ENCODE data around the gene KCTD8. TPM values are rescaled to one million over a fixed set of nuclear protein-coding genes. Genes with fewer than 3 reads are reported as not detected.

The KCTD8 gene
- total and polyA plus RNA-seq, 2 donors (not counting 3 experiments of a cell fraction or from before 2014, with no cell fraction given): 0.36 to 0.80 TPM

- Histone ChIP-seq H3K4me2 (ENCODE audit: insufficient read depth, low read length) (no peak overlapping the region), H3K9me3 (replicated peaks; ENCODE audit: control insufficient read depth, insufficient read depth, low read length) (no peaks in the 10 kb centered on the region), H3K4me3 (replicated peaks in 1 of 3; ENCODE audit: insufficient read depth in 1 of 3, low read depth in 1 of 3, low read length in 3 of 3) (no peak overlapping the region), H3K27ac (ENCODE audit: insufficient read depth, low read depth, low read length) (no peak overlapping the region), H3K27me3 (ENCODE audit: control insufficient read depth in 2 of 2, insufficient read depth in 2 of 2, low read length in 2 of 2) (no peaks in the 10 kb centered on the region), H2AFZ (ENCODE audit: low read depth, low read length) (no peak overlapping the region), H4K20me1 (replicated peaks; ENCODE audit: control insufficient read depth, extremely low read depth, insufficient read depth, low read length) (no peaks in the 10 kb centered on the region), H3K36me3 (ENCODE audit: control insufficient read depth in 2 of 2, extremely low read depth in 1 of 2, insufficient read depth in 2 of 2, low read length in 2 of 2) (no peaks in the 10 kb centered on the region), H3K9ac (replicated peaks; ENCODE audit: extremely low read depth, insufficient read depth, low read length) (no peak overlapping the region), H3K9me1 (replicated peaks; ENCODE audit: control insufficient read depth, extremely low read depth, insufficient read depth, low read length) (no peaks in the 10 kb centered on the region), H3K4me1 (ENCODE audit: control insufficient read depth, extremely low read depth, insufficient read depth, low read length) (no peaks in the 10 kb centered on the region), H3K79me2 (ENCODE audit: control insufficient read depth, insufficient read depth, low read length) (no peaks in the 10 kb centered on the region)
- dilution Hi-C loops (cut with MboI; ENCODE audit: extremely low pct_ligation_motif_present, low sequenced_read_pairs) (no loop called here), intact Hi-C loops (cut with micrococcal nuclease) (no loop called here)
- TF ChIP-seq MAX (IDR thresholded peaks at IDR 0.05; ENCODE audit: insufficient read depth, insufficient read length): no peak
- no peak for TF ChIP-seq EZH2 (IDR thresholded peaks at IDR 0.05; ENCODE audit: borderline replicate concordance, low read depth, low read length, severe bottlenecking)
- TF ChIP-seq GATA2 (IDR thresholded peaks at IDR 0.05; ENCODE audit: insufficient read depth, insufficient read length, low read depth, low read length): no peak
- TF ChIP-seq CTCF (IDR thresholded peaks at IDR 0.05; ENCODE audit: extremely low read depth in 1 of 2, insufficient read depth in 1 of 2, low read depth in 1 of 2, low read length in 2 of 2): no peak
- no peak for TF ChIP-seq JUN (IDR thresholded peaks at IDR 0.05; ENCODE audit: borderline replicate concordance, insufficient read depth, insufficient read length, low read depth)
- no peak for TF ChIP-seq FOS (IDR thresholded peaks at IDR 0.05; ENCODE audit: borderline replicate concordance, insufficient read depth, low read length)
- no peak for TF ChIP-seq POLR2AphosphoS5 (IDR thresholded peaks at IDR 0.05; ENCODE audit: insufficient read depth, low read depth, low read length)
- TF ChIP-seq POLR2A (IDR thresholded peaks at IDR 0.05; ENCODE audit: low read depth, low read length): no peak
- no peak for TF ChIP-seq MYC (IDR thresholded peaks at IDR 0.05; ENCODE audit: low read depth, low read length)
- FAIRE-seq (no peak), DNase-seq (ENCODE audit: low read depth, low spot score) (no peak)
- POLR2A ChIA-PET: no interaction called here
- CTCF ChIA-PET: no interaction called here
- BruUV-seq (replicated peaks): no TSS peak
Measured at GRCh38 chr4:44342800-44343199, 105.8 kb downstream of the KCTD8 start.
